GM19324 (cell line): ENCODE data around the gene DPF3.
"Not testable (repeated sequence)": the region's sequence is repeated elsewhere in the genome, so short reads cannot be mapped to it uniquely, and the experiment has no call there.

Source experiments
- ATAC-seq: cut with Tn5 transposase; IDR thresholded peaks from one replicate; pipeline ENCODE4 v1.9.1; 2021; ENCODE audit warnings: mild to moderate bottlenecking, moderate library complexity; ENCODE audit not compliant: unreplicated experiment, low FRiP score

Gene DPF3

DNA sequence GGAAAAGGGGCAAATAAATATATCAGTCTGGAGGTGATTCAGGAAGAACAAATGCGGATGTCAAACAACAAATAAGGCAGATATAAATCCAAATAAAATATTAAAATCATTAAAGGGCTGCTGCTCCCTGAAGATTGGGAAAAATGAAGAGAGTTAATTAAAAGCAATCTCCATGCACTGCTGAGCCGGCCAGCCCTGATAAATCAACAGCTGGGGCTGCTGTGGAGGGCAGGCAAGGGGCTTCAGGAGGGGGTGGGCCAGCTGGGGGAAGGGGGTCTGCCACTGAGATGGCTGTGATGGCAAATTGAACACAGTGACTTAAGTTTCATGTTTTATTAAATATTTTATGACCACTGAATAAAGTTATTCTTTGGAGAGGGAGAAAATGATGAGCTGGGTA lies 12.4 kb downstream of the DPF3 start:
- no peak for ATAC-seq

- ATAC-seq = no peak
Measured at GRCh38 chr14:72880820-72881219, 13.1 kb downstream of the DPF3 start.

GRCh38 chr14:72880164-72880563 lies 13.7 kb downstream of the DPF3 start:
- ATAC-seq = no peak

- ATAC-seq = no peak
Measured at GRCh38 chr14:72879431-72879830, 14.5 kb downstream of the DPF3 start.

GRCh38 chr14:72878746-72879145 lies 15.2 kb downstream of the DPF3 start:
- ATAC-seq = no peak

DNA sequence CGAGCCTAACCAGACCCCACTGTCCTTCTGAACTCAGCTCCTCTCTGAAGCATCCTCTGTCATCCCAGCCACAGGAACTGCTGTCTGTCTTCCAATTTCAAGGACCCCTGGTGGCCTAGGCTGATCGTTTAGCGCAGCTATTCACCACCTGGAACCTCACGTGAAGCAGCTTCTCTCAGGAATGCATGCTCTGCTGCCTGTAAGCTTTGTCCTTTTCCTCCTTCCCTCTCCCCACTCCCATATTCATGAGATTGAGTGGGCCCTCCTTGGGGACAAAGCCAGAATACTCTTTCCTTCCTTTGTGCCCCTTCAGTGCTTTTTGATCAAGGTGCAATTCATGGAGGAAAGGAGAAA lies 17.2 kb downstream of the DPF3 start:
- ATAC-seq = no peak

DNA sequence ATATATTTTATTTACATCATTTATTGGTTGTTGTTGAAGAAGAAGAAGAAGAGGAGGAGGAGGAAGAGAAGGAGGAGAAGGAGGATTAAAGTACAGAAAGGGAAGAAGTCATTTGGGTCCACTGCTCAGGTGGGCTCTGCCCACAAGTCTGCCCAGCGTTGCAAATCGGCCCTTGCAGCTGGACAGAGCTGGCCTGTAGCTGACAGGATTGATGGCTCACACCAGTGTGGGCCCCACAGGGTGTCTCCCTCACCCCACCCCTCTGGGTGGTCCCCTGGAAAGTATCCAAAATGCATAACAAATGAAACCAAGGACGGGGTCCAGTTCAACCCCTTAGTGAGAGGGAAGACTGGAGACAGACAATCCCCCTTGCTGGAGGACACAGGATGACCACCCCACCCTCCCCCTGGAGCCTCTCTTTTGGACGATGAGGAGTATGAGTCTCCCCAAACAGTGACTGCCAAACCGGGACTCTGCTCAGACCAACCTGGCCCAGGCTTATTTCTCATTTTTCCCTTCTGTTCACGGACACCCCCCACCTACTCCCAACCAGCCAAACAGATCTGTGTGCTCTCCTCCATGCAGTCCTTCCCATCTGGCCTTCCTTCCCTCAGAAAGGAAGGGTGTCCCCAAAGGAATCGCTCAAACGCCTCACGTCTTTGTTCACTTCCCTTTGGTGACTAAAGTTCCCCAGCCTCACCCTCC lies 17.7 kb downstream of the DPF3 start:
- ATAC-seq = no peak

DNA sequence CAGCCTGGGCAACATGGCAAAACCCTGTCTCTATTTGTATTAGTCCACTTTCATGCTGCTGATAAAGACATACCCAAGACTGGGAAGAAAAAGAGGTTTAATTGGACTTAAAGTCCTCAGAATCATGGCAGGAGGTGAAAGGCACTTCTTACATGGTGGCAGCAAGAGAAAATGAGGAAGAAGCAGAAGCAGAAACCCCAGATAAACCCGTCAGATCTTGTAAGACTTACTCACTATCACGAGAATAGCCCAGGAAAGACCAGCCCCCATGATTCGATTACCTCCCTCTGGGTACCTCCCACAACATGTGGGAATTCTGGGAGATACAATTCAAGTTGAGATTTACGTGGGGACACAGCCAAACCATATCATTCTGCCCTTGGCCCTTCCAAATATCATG lies 23.0 kb downstream of the DPF3 start:
- ATAC-seq = not testable (repeated sequence)

DNA sequence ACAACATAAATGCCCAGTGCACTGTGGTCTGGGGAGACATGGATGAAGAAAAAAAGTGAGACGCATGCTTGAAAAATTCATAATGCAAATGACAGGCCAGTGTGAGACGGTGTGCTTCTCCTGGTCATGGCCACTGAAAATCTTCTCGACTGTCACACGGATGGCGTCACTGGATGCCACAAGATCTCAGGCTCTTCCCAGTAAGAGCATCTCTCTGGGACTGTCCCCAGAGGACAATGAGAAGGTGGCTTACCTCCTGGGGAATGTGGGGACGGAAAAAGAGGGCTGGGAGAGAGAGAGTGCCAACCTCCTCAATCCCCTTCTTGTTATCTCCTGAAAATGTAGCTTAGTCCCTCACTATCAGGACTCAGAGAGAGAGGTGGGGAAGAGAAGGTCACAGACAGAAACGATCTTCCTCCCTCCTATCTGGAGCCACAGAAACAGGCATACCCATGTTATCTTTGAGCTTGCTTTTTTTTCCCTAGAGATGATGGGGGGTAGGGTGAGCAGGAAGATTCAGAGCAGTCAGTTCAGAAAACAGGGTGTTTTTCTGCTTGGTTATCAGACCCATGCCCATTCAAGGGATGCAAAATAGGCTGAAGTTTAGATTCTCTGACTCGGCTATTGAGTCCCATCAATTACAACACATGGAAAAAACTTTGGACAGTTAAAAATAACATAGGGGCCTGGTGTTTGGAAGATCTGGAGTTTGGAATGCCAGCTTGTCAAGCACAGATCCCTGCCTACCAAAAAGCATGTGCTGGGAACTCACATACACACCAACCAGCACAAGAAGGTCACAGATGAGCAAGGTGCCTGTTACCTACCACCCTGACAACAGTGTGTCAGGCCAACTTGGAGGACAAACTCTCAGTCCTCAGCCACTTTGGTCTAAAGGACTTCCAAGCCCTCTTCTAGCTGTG lies 24.2 kb downstream of the DPF3 start:
- no peak for ATAC-seq

DNA sequence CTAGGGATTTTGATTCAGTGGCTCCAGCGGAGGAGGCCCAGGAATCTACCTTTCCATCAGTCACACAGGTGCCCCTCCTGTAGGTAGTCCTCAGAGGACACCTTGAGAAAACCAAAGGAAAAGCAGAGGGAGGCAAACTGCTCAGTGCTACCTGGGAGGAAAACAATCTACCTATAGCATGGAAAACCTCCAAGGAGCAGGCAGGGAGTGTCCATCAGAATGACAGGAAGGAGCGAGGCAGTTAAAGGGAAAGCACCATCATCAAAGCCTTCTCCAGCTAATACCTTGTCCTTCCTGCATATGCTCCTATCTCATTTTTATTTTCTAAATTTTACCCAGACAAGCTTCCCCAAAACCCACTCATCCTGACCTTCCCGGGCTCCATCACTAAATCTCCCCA lies 25.4 kb downstream of the DPF3 start:
- no peak for ATAC-seq

DNA sequence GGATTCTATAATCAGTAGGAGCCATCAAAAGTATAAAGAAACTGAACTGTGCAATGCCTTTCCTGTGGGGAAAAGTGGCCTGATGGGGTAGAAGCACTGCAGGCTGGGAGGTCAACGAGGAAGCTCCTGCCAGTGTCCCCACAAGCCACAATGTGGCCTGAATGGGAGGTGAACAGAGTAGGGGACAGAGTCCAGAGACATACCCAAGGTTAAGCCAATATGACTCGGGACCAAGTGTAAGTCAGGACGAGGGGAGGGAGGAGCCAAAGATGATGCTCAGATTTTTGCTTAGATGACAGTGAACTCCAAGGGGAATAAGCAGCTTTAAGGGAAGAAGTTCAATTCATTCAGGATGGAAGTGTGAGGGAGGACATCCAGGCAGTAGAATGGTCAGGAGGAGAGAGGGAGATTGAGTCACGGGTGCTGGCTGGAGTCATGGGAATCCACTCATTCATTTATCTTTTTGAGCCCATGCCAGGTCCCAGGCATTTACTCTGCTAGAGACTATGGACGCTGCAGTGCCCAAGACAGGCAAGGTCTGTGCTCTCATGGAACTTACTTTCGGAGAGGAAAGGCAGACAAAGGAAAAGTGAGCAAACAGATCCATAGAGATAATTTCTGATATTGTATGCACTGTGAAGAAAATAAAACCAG lies 29.1 kb downstream of the DPF3 start:
- ATAC-seq = no peak

DNA sequence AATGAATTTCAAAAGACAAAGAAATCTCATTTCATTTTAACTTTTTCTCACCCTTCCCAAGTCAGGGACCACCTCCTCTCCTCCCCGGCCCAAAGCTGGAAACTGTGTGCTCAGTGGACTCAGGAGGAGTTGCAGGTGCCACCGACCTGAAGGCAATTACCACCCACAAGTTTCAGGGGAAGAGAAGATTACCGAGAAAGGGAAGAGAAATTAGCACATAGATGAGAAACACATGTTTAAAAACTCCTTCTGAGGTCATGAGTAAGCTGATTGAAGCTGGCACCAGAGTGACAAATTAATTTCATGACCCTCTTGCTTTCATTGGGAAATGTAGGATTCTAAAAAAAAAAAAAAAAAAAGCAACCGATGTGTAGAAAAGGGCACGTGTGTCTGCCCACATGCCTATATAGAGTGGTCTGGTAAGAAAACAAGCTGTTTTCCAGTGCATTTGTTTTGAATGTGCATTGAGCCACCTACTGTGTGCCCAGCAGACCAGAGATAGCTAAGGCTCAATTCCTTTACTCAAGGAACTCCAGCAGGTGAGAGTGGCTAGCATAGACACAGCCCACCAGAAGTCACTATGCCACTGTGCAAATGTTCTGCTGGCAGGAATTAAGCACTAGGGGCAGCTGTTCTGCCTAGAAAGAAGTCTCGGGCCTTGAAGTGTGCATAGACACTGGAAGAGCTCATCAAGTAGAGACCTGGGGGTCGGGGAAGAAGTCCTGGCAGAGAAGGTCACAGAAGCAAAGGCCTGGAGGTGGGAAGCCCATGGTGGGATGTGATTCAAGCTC lies 30.5 kb downstream of the DPF3 start:
- ATAC-seq = no peak

GRCh38 chr14:72856530-72857266 lies 37.2 kb downstream of the DPF3 start:
- ATAC-seq = no peak

- ATAC-seq = no peak
Measured at GRCh38 chr14:72855913-72856312, 38.0 kb downstream of the DPF3 start.

- ATAC-seq = no peak
Measured at GRCh38 chr14:72852194-72852593, 41.7 kb downstream of the DPF3 start.

DNA sequence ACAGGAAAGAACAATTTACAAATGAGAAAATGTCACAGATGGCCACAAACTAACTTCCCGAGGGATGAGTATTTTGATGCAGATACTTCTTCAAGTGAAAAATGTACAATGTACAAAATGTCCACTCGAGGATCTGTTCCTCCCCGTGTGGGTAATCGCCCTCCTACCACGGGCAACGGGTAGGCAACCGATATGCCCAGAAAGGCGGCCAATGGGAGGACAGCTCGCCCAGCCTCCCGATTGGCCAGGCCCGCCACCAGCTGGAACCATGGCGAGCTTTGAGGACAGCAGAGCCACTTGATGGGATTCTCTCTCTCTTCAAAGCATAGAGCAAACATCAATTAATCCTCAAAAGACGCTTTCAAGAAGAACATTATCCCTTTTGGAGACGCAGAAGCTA lies 42.3 kb downstream of the DPF3 start:
- ATAC-seq = no peak

- ATAC-seq = no peak
Measured at GRCh38 chr14:72850360-72850759, 43.5 kb downstream of the DPF3 start.

GRCh38 chr14:72849222-72849621 lies 44.7 kb downstream of the DPF3 start:
- no peak for ATAC-seq

GRCh38 chr14:72847721-72848120 lies 46.2 kb downstream of the DPF3 start:
- no peak for ATAC-seq

DNA sequence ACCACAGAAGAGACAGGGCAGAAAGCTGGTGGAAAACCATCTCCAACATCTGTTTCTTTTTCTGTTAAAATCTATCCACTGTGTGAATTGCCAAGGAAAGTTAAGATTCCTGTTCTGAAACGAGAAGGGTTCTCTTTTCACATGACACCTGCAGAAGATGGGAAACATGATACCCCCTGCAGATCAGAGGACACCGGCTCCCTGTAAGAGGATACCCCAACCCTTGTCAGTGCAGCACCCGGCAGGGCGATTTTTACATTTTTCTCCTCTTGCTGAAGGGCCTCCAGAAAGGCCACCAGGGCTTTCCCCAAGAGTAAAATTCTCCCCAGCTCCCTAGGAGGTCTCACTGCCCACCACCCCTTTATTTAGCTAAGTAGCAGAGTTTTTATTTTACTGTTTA lies 48.2 kb downstream of the DPF3 start:
- ATAC-seq = no peak
